ENCODE results near the gene MIPOL1. TPM values are rescaled to one million over a fixed set of nuclear protein-coding genes. Genes with fewer than 3 reads are reported as not detected.
"Not testable (repeated sequence)": the region's sequence is repeated elsewhere in the genome, so short reads cannot be mapped to it uniquely, and the experiment has no call there.

MIPOL1 gene
- total and polyA plus RNA-seq, 5 donors from 2014 or later = not detected

GRCh38 chr14:37202812-37203211, 5.1 kb downstream of the MIPOL1 start:
- H3K4me3 ChIP-seq (ENCODE audit: low read depth, low read length) = no peak overlapping the region
- Mint-ChIP-seq H3K4me3 (no peak overlapping the region), H3K27ac (no peak overlapping the region)

DNA sequence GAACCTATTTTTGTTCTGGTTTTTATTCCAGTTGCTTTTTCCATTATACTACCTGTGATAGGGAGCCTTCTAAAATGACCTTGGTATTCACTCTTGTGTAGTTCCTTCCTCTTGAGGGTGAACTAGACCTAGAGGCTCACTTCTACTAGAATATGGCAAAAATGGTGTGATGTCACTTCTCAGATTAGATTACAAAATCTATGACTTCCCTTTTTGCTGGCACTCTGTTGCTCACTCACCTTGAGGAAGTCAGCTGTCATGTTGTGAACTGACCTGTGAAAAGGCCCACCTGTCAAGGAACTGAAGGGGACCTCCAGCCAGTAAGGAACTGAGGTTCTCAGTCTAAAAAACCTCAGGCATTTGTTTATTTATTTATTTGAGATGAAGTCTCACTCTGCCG, 5.7 kb downstream of the MIPOL1 start:
- H3K4me1 Mint-ChIP-seq = peaks cover 0 to 4% (median 3%) of the 10 kb centered on the region in 4 donors
- H3K27ac ChIP-seq (ENCODE audit: insufficient read depth, low read length, poor library complexity, severe bottlenecking) = no peak overlapping the region
- peaks cover 0 to 28% (median 5%) of the 10 kb centered on the region in 7 donors for H3K9me3 Mint-ChIP-seq
- H3K27ac Mint-ChIP-seq = no peak overlapping the region
- H3K9me3 ChIP-seq (ENCODE audit: control insufficient read depth in 2 of 2, low read length in 2 of 2) = peaks cover 2 to 3% of the 10 kb centered on the region in 2 experiments
- H3K4me1 ChIP-seq (ENCODE audit: control insufficient read depth, insufficient read depth, low read length, poor library complexity, severe bottlenecking) = no peaks in the 10 kb centered on the region
- H3K36me3 ChIP-seq (ENCODE audit: control insufficient read depth, insufficient read depth, low read length) = no peaks in the 10 kb centered on the region
- no peaks in the 10 kb centered on the region for H3K36me3 Mint-ChIP-seq
- H3K27me3 ChIP-seq (ENCODE audit: control insufficient read depth, insufficient read depth, low read length) = no peaks in the 10 kb centered on the region
- H3K4me3 Mint-ChIP-seq = no peak overlapping the region
- ATAC-seq (ENCODE audit: low read depth in 2 of 2) = no peak
- no peak for DNase-seq
- no peaks in the 10 kb centered on the region for H3K27me3 Mint-ChIP-seq
- no peak overlapping the region for H3K4me3 ChIP-seq (ENCODE audit: low read depth, low read length)

More at GRCh38 chr14:37202812-37203211, 5.1 kb downstream of the MIPOL1 start:
- Histone ChIP-seq H3K27me3 (ENCODE audit: control insufficient read depth, insufficient read depth, low read length) (no peaks in the 10 kb centered on the region), H3K9me3 (ENCODE audit: control insufficient read depth in 2 of 2, low read length in 2 of 2) (peaks cover 2 to 3% of the 10 kb centered on the region in 2 experiments), H3K27ac (ENCODE audit: insufficient read depth, low read length, poor library complexity, severe bottlenecking) (no peak overlapping the region), H3K36me3 (ENCODE audit: control insufficient read depth, insufficient read depth, low read length) (no peaks in the 10 kb centered on the region), H3K4me1 (ENCODE audit: control insufficient read depth, insufficient read depth, low read length, poor library complexity, severe bottlenecking) (no peaks in the 10 kb centered on the region)
- no peak for DNase-seq
- ATAC-seq (ENCODE audit: low read depth in 2 of 2) = no peak
- Mint-ChIP-seq H3K9me3 (peaks cover 0 to 31% (median 6%) of the 10 kb centered on the region in 7 donors), H3K4me1 (peaks cover 0 to 7% (median 5%) of the 10 kb centered on the region in 4 donors), H3K27me3 (no peaks in the 10 kb centered on the region), H3K36me3 (no peaks in the 10 kb centered on the region)

DNA sequence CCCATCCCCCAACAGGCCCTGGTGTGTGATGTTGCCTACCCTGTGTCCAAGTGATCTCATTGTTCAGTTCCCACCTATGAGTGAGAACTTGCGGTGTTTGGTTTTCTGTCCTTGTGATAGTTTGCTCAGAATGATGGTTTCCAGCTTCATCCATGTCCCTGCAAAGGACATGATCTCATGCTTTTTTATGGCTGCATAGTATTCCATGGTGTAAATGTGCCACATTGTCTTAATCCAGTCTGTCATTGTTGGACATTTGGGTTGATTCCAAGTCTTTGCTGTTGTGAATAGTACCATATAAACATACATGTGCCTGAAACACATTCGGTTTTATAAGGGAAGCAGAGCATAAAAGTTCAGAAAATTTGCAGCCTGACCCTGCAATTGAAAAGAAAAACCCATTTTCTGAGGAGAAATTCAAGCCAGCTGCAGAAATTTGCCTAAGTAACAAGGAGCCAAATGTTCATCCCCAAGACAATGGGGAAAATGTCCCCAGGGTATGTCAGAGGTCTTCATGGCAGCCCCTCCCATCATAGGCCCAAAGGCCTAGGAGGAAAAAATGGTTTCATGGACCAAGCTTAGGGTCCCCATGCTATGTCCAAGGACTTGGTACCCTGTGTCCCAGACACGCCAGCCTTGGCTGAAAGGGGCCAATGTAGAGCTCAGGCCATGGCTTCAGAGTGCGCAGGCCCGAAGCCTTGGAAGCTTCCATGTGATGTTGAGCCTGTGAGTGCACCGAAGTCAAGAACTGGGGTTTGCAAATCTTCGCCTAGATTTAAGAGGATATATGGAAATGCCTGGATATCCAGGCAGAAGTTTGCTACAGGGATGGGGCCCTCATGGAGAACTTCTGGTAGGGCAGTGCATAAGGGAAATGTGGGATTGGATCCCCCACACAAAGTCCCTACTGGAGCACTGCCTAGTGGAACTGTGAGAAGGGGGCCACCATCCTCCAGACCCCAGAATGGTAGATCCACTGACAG, 8.2 kb downstream of the MIPOL1 start:
- peaks cover 1 to 27% (median 6%) of the 10 kb centered on the region in 7 donors for H3K9me3 Mint-ChIP-seq
- H3K36me3 ChIP-seq (ENCODE audit: control insufficient read depth, insufficient read depth, low read length); H3K4me1 Mint-ChIP-seq; H3K27ac Mint-ChIP-seq; DNase-seq; H3K4me3 ChIP-seq (ENCODE audit: low read depth, low read length); H3K27me3 ChIP-seq (ENCODE audit: control insufficient read depth, insufficient read depth, low read length); H3K4me3 Mint-ChIP-seq; H3K36me3 Mint-ChIP-seq; ATAC-seq (ENCODE audit: low read depth in 2 of 2); H3K9me3 ChIP-seq (ENCODE audit: control insufficient read depth in 2 of 2, low read length in 2 of 2); H3K4me1 ChIP-seq (ENCODE audit: control insufficient read depth, insufficient read depth, low read length, poor library complexity, severe bottlenecking); H3K27ac ChIP-seq (ENCODE audit: insufficient read depth, low read length, poor library complexity, severe bottlenecking); H3K27me3 Mint-ChIP-seq: not testable (repeated sequence)

DNA sequence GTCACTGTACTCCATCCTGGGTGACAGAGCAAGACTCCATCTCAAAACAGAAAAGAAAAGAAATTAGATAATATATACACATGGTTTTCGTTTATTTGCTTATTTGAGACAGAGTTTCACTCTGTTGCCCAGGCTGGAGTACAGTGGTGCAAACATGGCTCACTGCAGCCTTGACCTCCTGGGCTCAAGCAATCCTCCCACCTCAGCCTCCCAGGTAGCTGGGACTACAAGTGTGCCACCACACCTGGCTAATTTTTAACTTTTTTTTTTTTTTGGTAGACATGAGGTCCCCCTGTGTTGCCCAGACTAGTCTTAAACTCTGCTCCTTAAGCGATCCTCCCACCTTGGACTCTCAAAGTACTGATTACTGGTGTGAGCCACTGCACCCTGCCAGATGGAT, 11.9 kb downstream of the MIPOL1 start:
- not testable (repeated sequence) for H3K27me3 ChIP-seq (ENCODE audit: control insufficient read depth, insufficient read depth, low read length); H3K36me3 ChIP-seq (ENCODE audit: control insufficient read depth, insufficient read depth, low read length); H3K27ac Mint-ChIP-seq; H3K4me1 ChIP-seq (ENCODE audit: control insufficient read depth, insufficient read depth, low read length, poor library complexity, severe bottlenecking); DNase-seq; H3K4me3 ChIP-seq (ENCODE audit: low read depth, low read length); ATAC-seq (ENCODE audit: low read depth in 2 of 2); H3K27ac ChIP-seq (ENCODE audit: insufficient read depth, low read length, poor library complexity, severe bottlenecking); H3K4me3 Mint-ChIP-seq; H3K4me1 Mint-ChIP-seq; H3K36me3 Mint-ChIP-seq; H3K27me3 Mint-ChIP-seq; H3K9me3 ChIP-seq (ENCODE audit: control insufficient read depth in 2 of 2, low read length in 2 of 2)
- peaks cover 1 to 35% (median 8%) of the 10 kb centered on the region in 7 donors for H3K9me3 Mint-ChIP-seq

- Mint-ChIP-seq H3K4me1 (no peaks in the 10 kb centered on the region), H3K27me3 (no peaks in the 10 kb centered on the region), H3K27ac (no peak overlapping the region), H3K9me3 (peaks cover 1 to 32% (median 8%) of the 10 kb centered on the region in 7 donors), H3K4me3 (no peak overlapping the region), H3K36me3 (no peaks in the 10 kb centered on the region)
- Histone ChIP-seq H3K4me3 (ENCODE audit: low read depth, low read length) (no peak overlapping the region), H3K27ac (ENCODE audit: insufficient read depth, low read length, poor library complexity, severe bottlenecking) (no peak overlapping the region), H3K9me3 (ENCODE audit: control insufficient read depth in 2 of 2, low read length in 2 of 2) (peaks cover 2 to 3% of the 10 kb centered on the region in 2 experiments), H3K4me1 (ENCODE audit: control insufficient read depth, insufficient read depth, low read length, poor library complexity, severe bottlenecking) (no peaks in the 10 kb centered on the region), H3K27me3 (ENCODE audit: control insufficient read depth, insufficient read depth, low read length) (no peaks in the 10 kb centered on the region), H3K36me3 (ENCODE audit: control insufficient read depth, insufficient read depth, low read length) (no peaks in the 10 kb centered on the region)
- ATAC-seq (ENCODE audit: low read depth in 2 of 2) (no peak), DNase-seq (no peak)
Observed at GRCh38 chr14:37210448-37210847, 12.7 kb downstream of the MIPOL1 start.

- no peak overlapping the region for H3K27ac ChIP-seq (ENCODE audit: insufficient read depth, low read length, poor library complexity, severe bottlenecking)
- Mint-ChIP-seq H3K36me3 (no peaks in the 10 kb centered on the region), H3K27me3 (no peaks in the 10 kb centered on the region), H3K27ac (no peak overlapping the region), H3K4me1 (no peaks in the 10 kb centered on the region), H3K4me3 (no peak overlapping the region), H3K9me3 (peaks cover 0 to 18% (median 4%) of the 10 kb centered on the region in 7 donors)
- no peaks in the 10 kb centered on the region for H3K27me3 ChIP-seq (ENCODE audit: control insufficient read depth, insufficient read depth, low read length)
- no peaks in the 10 kb centered on the region for H3K4me1 ChIP-seq (ENCODE audit: control insufficient read depth, insufficient read depth, low read length, poor library complexity, severe bottlenecking)
- DNase-seq = no peak
- H3K36me3 ChIP-seq (ENCODE audit: control insufficient read depth, insufficient read depth, low read length) = no peaks in the 10 kb centered on the region
- no peak overlapping the region for H3K4me3 ChIP-seq (ENCODE audit: low read depth, low read length)
- no peak for ATAC-seq (ENCODE audit: low read depth in 2 of 2)
- H3K9me3 ChIP-seq (ENCODE audit: control insufficient read depth in 2 of 2, low read length in 2 of 2) = no peaks in the 10 kb centered on the region
Observed at GRCh38 chr14:37213016-37213415, 15.3 kb downstream of the MIPOL1 start.

GRCh38 chr14:37215345-37215744, 17.6 kb downstream of the MIPOL1 start:
- Histone ChIP-seq H3K9me3 (ENCODE audit: control insufficient read depth in 2 of 2, low read length in 2 of 2) (no peaks in the 10 kb centered on the region), H3K36me3 (ENCODE audit: control insufficient read depth, insufficient read depth, low read length) (no peaks in the 10 kb centered on the region), H3K4me3 (ENCODE audit: low read depth, low read length) (no peak overlapping the region), H3K27me3 (ENCODE audit: control insufficient read depth, insufficient read depth, low read length) (no peaks in the 10 kb centered on the region), H3K4me1 (ENCODE audit: control insufficient read depth, insufficient read depth, low read length, poor library complexity, severe bottlenecking) (no peaks in the 10 kb centered on the region), H3K27ac (ENCODE audit: insufficient read depth, low read length, poor library complexity, severe bottlenecking) (no peak overlapping the region)
- Mint-ChIP-seq H3K27me3 (no peaks in the 10 kb centered on the region), H3K36me3 (no peaks in the 10 kb centered on the region), H3K4me3 (no peak overlapping the region), H3K27ac (no peak overlapping the region), H3K4me1 (no peaks in the 10 kb centered on the region), H3K9me3 (peaks cover 0 to 16% (median 4%) of the 10 kb centered on the region in 7 donors)
- DNase-seq (no peak), ATAC-seq (ENCODE audit: low read depth in 2 of 2) (no peak)

DNA sequence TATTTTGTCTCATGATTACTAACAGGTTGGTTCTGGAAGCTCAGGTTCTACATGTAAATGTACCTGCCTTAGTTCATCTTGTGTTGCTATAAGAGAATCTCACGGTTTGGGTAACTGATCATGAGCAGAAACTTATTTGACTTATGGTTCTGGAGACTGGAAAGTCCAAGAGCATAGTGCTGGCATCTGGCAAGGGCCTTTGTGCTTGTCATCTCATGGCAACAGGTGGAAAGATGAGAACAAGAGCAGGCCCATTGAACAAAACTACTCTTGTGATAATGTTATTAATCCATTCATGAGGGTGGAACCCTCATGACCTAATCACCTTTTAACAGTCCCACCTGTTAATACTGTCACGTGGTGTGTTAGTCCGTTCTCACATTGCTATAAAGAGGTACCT, 23.3 kb downstream of the MIPOL1 start:
- H3K27ac ChIP-seq (ENCODE audit: insufficient read depth, low read length, poor library complexity, severe bottlenecking) = no peak overlapping the region
- H3K4me3 ChIP-seq (ENCODE audit: low read depth, low read length) = no peak overlapping the region
- no peaks in the 10 kb centered on the region for H3K4me1 ChIP-seq (ENCODE audit: control insufficient read depth, insufficient read depth, low read length, poor library complexity, severe bottlenecking)
- Mint-ChIP-seq H3K4me1 (no peaks in the 10 kb centered on the region), H3K27me3 (no peaks in the 10 kb centered on the region), H3K4me3 (no peak overlapping the region), H3K36me3 (no peaks in the 10 kb centered on the region), H3K9me3 (peaks cover 0 to 12% (median 2%) of the 10 kb centered on the region in 7 donors), H3K27ac (no peak overlapping the region)
- no peak for DNase-seq
- no peaks in the 10 kb centered on the region for H3K36me3 ChIP-seq (ENCODE audit: control insufficient read depth, insufficient read depth, low read length)
- no peaks in the 10 kb centered on the region for H3K27me3 ChIP-seq (ENCODE audit: control insufficient read depth, insufficient read depth, low read length)
- peaks cover 0 to 3% of the 10 kb centered on the region in 2 experiments for H3K9me3 ChIP-seq (ENCODE audit: control insufficient read depth in 2 of 2, low read length in 2 of 2)
- ATAC-seq (ENCODE audit: low read depth in 2 of 2) = no peak
